Measurements from ENCODE around the gene PCDHA6.
"Not testable (repeated sequence)": the region's sequence is repeated elsewhere in the genome, so short reads cannot be mapped to it uniquely, and the experiment has no call there.

The PCDHA6 gene

DNA sequence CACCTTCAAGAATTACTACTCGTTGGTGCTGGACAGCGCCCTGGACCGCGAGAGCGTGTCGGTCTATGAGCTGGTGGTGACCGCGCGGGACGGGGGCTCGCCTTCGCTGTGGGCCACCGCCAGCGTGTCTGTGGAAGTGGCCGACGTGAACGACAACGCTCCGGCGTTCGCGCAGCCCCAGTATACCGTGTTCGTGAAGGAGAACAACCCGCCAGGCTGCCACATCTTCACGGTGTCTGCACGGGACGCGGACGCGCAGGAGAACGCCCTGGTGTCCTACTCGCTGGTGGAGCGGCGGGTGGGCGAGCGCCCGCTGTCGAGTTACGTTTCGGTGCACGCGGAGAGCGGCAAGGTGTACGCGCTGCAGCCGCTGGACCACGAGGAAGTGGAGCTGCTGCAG, 4.8 kb upstream of the PCDHA6 start:
- DNase-seq = not testable (repeated sequence)

DNA sequence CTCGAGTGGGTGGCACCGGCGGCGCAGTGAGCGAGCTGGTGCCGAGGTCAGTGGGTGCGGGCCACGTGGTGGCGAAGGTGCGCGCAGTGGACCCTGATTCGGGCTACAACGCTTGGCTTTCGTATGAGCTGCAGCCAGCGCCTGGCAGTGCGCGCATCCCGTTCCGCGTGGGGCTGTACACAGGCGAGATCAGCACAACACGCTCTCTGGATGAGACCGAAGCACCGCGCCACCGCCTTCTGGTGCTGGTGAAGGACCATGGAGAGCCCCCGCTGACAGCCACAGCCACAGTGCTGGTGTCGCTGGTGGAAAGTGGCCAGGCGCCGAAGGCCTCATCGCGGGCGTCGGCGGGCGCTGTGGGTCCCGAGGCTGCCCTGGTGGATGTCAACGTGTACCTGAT, 4.3 kb upstream of the PCDHA6 start:
- no peak for DNase-seq

DNA sequence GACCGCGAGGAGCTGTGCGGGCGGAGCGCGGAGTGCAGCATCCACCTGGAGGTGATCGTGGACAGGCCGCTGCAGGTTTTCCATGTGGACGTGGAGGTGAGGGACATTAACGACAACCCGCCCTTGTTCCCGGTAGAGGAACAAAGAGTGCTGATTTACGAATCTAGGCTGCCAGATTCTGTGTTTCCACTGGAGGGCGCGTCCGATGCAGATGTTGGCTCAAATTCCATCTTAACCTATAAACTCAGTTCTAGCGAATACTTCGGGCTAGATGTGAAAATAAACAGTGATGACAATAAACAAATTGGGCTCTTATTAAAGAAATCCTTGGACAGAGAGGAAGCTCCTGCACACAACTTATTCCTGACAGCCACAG, 590 bp downstream of the PCDHA6 start:
- no peak for DNase-seq

DNA sequence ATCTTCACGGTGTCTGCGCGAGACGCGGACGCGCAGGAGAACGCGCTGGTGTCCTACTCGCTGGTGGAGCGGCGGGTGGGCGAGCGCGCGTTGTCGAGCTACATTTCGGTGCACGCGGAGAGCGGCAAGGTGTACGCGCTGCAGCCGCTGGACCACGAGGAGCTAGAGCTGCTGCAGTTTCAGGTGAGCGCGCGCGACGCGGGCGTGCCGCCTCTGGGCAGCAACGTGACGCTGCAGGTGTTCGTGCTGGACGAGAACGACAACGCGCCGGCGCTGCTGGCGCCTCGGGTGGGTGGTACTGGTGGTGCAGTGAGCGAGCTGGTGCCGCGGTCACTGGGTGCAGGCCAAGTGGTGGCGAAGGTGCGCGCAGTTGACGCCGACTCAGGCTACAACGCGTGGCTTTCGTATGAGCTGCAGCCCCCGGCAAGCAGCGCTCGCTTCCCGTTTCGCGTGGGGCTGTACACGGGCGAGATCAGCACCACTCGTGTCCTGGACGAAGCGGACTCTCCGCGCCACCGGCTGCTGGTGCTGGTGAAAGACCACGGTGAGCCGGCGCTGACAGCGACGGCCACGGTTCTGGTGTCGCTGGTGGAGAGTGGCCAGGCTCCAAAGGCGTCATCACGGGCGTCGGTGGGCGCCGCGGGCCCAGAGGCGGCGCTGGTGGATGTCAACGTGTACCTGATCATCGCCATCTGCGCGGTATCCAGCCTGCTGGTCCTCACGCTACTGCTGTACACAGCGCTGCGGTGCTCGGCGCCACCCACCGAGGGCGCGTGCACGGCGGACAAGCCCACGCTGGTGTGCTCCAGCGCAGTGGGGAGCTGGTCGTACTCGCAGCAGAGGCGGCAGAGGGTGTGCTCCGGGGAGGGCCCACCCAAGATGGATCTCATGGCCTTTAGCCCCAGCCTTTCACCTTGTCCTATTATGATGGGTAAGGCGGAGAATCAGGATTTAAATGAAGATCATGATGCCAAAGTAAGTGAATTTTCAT, 2.0 kb downstream of the PCDHA6 start:
- DNase-seq = not testable (repeated sequence)

DNA sequence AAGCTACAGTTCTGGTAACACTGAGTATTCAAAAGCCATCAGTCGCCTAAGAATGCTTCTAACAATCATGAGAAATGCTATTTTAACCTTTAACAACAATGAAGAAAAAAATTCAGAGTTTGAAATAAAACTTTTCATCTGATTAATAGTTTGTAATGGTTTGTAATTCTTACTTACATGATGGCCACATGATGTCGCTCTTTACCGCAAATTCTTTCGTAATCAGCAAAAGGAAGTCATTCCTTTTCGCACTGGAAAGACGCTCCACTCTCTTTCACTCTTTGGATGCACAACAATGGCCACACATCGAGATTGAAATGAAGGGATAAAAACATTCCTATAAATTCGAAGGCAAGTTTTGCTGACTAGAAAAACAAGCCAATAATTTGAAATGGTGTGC, 6.2 kb downstream of the PCDHA6 start, which contains the start of gene PCDHA7:
Gene PCDHA7 (plus strand): TSS at position 277 of the 400 bp plus-strand sequence. CDS start 115 bp downstream, at position 392.
- DNase-seq = no peak

DNA sequence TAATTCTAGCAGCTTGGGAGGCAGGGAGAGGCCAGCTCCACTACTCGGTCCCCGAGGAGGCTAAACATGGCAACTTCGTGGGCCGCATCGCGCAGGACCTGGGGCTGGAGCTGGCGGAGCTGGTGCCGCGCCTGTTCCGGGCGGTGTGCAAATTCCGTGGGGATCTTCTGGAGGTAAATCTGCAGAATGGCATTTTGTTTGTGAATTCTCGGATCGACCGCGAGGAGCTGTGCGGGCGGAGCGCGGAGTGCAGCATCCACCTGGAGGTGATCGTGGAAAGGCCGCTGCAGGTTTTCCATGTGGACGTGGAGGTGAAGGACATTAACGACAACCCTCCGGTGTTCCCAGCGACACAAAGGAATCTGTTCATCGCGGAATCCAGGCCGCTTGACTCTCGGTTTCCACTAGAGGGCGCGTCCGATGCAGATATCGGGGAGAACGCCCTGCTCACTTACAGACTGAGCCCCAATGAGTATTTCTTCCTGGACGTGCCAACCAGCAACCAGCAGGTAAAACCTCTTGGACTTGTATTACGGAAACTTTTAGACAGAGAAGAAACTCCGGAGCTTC, 6.8 kb downstream of the PCDHA6 start:
- DNase-seq = not testable (repeated sequence)

DNA sequence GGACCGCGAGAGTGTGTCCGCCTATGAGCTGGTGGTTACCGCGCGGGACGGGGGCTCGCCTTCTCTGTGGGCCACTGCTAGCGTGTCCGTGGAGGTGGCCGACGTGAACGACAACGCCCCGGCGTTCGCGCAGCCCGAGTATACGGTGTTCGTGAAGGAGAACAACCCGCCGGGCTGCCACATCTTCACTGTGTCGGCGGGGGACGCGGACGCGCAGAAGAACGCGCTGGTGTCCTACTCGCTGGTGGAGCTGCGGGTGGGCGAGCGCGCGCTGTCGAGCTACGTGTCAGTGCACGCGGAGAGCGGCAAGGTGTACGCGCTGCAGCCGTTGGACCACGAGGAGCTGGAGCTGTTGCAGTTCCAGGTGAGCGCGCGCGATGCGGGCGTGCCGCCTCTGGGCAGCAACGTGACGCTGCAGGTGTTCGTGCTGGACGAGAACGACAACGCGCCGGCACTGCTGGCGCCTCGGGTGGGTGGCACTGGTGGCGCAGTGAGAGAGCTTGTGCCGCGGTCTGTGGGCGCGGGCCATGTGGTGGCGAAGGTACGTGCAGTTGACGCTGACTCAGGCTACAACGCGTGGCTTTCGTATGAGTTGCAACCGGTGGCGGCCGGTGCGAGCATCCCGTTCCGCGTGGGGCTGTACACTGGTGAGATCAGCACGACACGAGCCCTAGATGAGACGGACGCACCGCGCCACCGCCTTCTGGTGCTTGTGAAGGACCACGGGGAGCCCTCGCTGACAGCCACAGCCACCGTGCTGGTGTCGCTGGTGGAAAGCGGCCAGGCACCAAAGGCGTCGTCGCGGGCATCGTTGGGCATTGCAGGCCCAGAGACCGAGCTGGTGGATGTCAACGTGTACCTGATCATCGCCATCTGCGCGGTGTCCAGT, 8.1 kb downstream of the PCDHA6 start:
- no peak for DNase-seq

DNA sequence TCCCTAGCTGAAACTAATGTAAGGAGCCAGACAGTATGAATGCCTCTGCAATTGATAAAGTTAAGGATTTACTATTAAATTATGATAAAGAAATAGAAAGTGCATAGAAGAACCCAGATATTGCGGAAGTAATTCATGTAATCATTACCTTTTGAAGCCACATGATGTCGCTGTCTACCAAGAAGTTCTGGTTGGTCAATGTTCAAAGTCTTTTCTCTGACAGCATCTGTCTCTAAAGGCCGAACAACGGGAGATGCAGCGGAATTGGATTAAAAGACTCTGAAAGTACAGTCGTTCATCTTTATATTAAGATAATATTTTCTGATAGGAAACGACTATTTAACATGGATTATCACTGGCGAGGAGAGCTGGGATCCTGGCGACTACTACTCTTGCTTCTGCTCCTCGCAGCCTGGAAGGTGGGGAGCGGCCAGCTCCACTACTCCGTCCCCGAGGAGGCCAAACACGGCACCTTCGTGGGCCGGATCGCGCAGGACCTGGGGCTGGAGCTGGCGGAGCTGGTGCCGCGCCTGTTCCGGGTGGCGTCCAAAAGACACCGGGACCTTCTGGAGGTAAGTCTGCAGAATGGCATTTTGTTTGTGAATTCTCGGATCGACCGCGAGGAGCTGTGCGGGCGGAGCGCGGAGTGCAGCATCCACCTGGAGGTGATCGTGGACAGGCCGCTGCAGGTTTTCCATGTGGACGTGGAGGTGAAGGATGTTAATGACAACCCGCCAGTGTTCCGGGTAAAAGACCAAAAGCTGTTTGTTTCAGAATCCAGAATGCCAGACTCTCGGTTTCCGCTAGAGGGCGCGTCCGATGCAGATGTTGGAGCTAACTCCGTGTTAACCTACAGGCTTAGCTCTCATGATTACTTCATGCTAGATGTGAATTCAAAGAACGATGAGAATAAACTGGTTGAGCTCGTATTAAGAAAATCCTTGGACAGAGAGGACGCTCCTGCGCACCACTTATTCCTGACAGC, 13.5 kb downstream of the PCDHA6 start, which contains the start of gene PCDHA8:
Gene PCDHA8 (plus strand): TSS at position 210 of the 985 bp plus-strand sequence. CDS start 135 bp downstream, at position 345.
- DNase-seq = peak in 1 of 2 donors; percentile 23

DNA sequence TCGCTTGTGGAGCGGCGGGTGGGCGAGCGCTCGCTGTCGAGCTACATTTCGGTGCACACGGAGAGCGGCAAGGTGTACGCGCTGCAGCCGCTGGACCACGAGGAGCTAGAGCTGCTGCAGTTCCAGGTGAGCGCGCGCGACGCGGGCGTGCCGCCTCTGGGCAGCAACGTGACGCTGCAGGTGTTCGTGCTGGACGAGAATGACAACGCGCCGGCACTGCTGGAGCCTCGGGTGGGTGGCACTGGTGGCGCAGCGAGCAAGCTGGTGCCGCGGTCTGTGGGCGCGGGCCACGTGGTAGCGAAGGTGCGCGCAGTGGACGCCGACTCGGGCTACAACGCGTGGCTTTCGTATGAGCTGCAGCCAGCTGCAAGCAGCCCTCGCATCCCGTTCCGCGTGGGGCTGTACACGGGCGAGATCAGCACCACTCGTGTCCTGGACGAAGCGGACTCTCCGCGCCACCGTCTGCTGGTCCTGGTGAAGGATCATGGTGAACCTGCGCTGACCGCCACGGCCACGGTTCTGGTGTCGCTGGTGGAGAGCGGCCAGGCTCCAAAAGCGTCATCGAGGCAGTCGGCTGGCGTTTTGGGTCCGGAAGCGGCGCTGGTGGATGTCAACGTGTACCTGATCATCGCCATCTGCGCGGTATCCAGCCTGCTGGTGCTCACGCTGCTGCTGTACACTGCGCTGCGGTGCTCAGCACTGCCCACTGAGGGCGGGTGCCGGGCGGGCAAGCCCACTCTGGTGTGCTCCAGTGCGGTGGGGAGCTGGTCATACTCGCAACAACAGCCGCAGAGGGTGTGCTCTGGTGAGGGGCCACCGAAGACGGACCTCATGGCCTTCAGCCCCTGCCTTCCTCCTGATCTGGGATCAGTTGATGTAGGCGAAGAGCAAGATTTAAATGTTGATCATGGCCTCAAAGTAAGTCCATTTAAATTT, 15.3 kb downstream of the PCDHA6 start:
- no peak for DNase-seq

DNA sequence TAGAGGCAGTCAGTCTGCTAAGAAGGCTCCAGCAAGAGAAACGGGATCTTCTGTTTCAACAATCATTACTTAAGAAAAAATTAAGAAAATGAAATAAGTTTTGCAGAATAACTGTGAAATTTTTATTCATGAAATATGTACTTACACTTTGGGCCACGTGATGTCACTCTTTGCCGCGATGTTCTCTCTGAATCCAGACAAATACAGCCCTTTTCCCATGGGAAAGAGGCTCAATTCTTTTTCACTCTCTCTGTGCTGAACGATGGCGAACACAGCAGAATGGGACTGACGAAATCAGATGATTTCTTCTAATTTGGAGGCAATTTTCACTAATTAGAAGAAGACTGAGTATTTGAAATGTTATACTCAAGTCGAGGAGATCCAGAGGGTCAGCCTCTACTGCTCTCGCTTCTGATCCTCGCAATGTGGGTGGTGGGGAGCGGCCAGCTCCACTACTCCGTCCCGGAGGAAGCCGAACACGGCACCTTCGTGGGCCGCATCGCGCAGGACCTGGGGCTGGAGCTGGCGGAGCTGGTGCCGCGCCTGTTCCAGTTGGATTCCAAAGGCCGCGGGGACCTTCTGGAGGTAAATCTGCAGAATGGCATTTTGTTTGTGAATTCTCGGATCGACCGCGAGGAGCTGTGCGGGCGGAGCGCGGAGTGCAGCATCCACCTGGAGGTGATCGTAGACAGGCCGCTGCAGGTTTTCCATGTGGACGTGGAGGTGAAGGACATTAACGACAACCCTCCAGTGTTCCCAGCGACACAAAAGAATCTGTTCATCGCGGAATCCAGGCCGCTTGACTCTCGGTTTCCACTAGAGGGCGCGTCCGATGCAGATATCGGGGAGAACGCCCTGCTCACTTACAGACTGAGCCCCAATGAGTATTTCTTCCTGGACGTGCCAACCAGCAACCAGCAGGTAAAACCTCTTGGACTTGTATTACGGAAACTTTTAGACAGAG, 20.7 kb downstream of the PCDHA6 start, which contains the start of gene PCDHA9:
Gene PCDHA9 (plus strand): TSS at position 244 of the 964 bp plus-strand sequence. CDS start 114 bp downstream, at position 358.
- not testable (repeated sequence) for DNase-seq

DNA sequence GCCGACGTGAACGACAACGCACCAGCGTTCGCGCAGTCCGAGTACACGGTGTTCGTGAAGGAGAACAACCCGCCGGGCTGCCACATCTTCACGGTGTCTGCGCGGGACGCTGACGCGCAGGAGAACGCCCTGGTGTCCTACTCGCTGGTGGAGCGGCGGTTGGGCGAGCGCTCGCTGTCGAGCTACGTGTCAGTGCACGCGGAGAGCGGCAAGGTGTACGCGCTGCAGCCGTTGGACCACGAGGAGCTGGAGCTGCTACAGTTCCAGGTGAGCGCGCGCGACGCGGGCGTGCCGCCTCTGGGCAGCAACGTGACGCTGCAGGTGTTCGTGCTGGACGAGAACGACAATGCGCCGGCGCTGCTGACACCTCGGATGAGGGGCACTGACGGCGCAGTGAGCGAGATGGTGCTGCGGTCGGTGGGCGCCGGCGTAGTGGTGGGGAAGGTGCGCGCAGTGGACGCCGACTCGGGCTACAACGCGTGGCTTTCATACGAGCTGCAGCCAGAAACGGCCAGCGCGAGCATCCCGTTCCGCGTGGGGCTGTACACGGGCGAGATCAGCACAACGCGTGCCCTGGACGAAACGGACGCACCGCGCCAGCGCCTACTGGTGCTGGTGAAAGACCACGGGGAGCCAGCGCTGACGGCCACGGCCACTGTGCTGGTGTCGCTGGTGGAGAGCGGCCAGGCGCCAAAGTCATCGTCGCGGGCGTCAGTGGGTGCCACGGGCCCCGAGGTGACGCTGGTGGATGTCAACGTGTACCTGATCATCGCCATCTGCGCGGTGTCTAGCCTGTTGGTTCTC, 22.3 kb downstream of the PCDHA6 start:
- not testable (repeated sequence) for DNase-seq

DNA sequence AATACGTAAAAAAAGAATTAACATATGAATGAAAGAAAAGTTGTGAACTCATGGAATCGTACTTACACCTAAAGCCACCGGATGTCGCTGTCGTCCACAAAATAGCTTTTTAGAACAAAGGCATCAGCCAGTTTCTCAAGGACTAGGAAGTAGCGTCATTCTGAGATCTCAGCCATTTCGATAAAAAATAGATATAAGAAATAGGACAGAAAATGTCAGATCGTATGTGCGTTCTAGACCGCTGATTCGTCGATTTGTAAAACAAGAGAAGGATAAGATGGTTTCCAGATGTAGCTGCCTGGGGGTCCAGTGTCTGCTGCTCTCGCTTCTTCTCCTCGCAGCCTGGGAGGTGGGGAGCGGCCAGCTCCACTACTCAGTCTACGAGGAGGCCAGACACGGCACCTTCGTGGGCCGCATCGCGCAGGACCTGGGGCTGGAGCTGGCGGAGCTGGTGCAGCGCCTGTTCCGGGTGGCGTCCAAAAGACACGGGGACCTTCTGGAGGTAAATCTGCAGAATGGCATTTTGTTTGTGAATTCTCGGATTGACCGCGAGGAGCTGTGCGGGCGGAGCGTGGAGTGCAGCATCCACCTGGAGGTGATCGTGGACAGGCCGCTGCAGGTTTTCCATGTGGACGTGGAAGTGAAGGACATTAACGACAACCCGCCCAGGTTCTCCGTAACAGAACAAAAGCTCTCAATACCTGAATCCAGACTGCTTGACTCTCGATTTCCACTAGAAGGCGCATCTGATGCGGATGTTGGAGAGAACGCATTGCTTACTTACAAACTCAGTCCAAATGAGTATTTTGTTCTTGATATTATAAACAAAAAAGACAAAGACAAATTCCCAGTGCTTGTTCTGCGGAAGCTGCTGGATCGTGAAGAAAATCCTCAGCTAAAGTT, 28.3 kb downstream of the PCDHA6 start, which contains the start of gene PCDHA10:
Gene PCDHA10 (plus strand): TSS at position 126 of the 903 bp plus-strand sequence. CDS start 152 bp downstream, at position 278.
- DNase-seq = no peak

DNA sequence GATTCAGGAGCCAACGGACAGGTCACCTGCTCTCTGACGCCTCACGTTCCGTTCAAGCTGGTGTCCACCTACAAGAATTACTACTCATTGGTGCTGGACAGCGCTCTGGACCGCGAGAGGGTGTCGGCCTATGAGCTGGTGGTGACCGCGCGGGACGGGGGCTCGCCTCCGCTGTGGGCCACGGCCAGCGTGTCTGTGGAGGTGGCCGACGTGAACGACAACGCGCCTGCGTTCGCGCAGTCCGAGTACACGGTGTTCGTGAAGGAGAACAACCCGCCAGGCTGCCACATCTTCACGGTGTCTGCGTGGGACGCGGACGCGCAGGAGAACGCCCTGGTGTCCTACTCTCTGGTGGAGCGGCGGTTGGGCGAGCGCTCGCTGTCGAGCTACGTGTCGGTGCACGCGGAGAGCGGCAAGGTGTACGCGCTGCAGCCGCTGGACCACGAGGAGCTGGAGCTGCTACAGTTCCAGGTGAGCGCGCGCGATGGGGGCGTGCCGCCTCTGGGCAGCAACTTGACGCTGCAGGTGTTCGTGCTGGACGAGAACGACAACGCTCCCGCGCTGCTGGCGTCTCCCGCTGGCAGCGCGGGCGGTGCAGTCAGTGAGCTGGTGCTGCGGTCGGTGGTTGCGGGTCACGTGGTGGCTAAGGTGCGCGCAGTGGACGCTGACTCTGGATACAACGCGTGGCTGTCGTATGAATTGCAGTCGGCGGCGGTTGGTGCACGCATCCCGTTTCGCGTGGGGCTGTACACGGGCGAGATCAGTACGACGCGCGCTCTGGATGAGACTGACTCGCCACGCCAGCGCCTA, 29.6 kb downstream of the PCDHA6 start:
- no peak for DNase-seq

DNA sequence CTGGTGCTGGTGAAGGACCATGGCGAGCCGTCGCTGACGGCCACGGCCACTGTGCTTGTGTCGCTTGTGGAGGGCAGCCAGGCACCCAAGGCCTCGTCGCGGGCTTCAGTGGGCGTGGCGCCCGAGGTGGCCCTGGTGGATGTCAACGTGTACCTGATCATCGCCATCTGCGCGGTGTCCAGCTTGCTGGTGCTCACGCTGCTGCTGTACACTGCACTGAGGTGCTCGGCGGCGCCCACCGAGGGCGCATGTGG, 30.2 kb downstream of the PCDHA6 start:
- no peak for DNase-seq

DNA sequence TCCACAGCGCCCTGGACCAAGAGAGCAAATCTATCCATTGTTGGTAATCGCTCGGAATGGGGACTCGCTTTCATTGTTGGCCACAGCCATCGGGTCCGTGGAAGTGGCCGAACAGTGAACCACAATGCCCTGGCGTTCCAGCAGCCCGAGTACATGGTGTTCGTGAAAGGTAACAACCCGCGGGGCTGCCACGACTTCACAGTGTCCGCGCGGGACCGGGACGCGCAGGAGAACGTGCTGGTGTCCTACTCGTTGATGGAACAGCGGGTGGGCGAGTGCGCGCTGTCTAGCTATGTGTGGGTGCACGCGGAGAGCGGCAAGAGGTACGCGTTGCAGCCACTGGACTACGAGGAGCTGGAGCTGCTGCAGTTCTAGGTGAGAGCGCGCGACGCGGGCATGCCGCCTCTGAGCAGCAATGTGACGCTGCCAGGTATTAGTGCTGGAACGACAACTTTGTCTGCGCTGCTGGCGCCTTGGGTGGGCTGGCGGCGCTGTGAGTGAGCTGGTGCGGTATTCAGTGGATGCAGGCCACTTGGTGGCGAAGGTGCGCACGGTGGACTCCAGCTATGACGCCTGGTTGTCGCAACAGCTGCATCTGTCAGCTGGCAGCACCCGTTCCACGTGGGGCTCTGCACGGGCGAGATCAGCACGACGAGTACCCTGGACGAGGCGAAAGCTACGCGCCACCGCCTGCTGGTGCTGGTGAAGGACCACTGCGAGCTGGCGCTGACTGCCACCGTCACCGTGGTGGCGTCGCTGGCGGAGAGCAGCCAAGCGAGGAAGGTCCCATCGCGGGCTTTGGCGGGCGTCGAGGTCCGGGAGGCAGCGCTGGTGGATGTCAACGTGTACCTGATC, 34.9 kb downstream of the PCDHA6 start:
- no peak for DNase-seq
